NCI-H1694 treated with DMSO at 0.1 percent for 48 hours (cell line): ENCODE measurements around the gene NPY2R.

Experiments used
- DNase-seq: peaks from one replicate; lab custom pipeline; 2025; lab: John Stamatoyannopoulos, UW

The NPY2R gene

GRCh38 chr4:155208258-155209054, at the start of gene NPY2R:
Gene NPY2R (plus strand): TSS chr4:155208636. CDS start chr4:155213940, 5,304 bp downstream.
- DNase-seq = no peak

GRCh38 chr4:155161357-155161756, 47.1 kb upstream of the NPY2R start:
- DNase-seq = no peak

- DNase-seq = no peak
These were observed 43.7 kb upstream of the NPY2R start for GRCh38 chr4:155164718-155165117.

GRCh38 chr4:155170569-155170968, 37.9 kb upstream of the NPY2R start:
- no peak for DNase-seq

- DNase-seq = no peak
These were observed 35.1 kb upstream of the NPY2R start for GRCh38 chr4:155173371-155173770.

GRCh38 chr4:155174668-155175067, 33.8 kb upstream of the NPY2R start:
- DNase-seq = no peak

GRCh38 chr4:155179216-155179615, 29.2 kb upstream of the NPY2R start:
- DNase-seq = no peak

- no peak for DNase-seq
These were observed 21.5 kb upstream of the NPY2R start for GRCh38 chr4:155186972-155187371.

- DNase-seq = no peak
These were observed 20.4 kb upstream of the NPY2R start for GRCh38 chr4:155187989-155188388.

- DNase-seq = no peak
These were observed 18.3 kb upstream of the NPY2R start for GRCh38 chr4:155190099-155190498.

GRCh38 chr4:155197757-155198156, 10.7 kb upstream of the NPY2R start:
- no peak for DNase-seq

- no peak for DNase-seq
These were observed 740 bp upstream of the NPY2R start for GRCh38 chr4:155207534-155208257.

- no peak for DNase-seq
These were observed 11.6 kb downstream of the NPY2R start for GRCh38 chr4:155220025-155220424.

- no peak for DNase-seq
These were observed 18.7 kb downstream of the NPY2R start for GRCh38 chr4:155227131-155227530.

- no peak for DNase-seq
These were observed 20.3 kb downstream of the NPY2R start for GRCh38 chr4:155228713-155229112.

- no peak for DNase-seq
These were observed 24.0 kb downstream of the NPY2R start for GRCh38 chr4:155232432-155232831.

- DNase-seq = no peak
These were observed 25.8 kb downstream of the NPY2R start for GRCh38 chr4:155234206-155234605.

GRCh38 chr4:155237567-155237966, 29.1 kb downstream of the NPY2R start:
- DNase-seq = no peak

GRCh38 chr4:155241225-155241624, 32.8 kb downstream of the NPY2R start:
- DNase-seq = no peak

- DNase-seq = no peak
These were observed 33.2 kb downstream of the NPY2R start for GRCh38 chr4:155241664-155242063.

GRCh38 chr4:155245105-155245504, 36.7 kb downstream of the NPY2R start:
- DNase-seq = no peak

- DNase-seq = no peak
These were observed 39.8 kb downstream of the NPY2R start for GRCh38 chr4:155248002-155248896.
